Activated naive CD4-positive, alpha-beta T cell treated with anti-CD3 and anti-CD28 coated beads for 36 hours (primary cell): Measurements from ENCODE around the gene AFAP1L2. TPM values are rescaled to one million over a fixed set of nuclear protein-coding genes. Genes with fewer than 3 reads are reported as not detected.

Experiments used
- CTCF ChIA-PET: fragments of 350-600 bp; sonication (Branson Sonifier 250); formaldehyde crosslinking; loops from one replicate; lab custom pipeline; 2021; ENCODE audit warnings: antibody characterized with exemption; lab: Charles Lee
- DNase-seq: peaks from one replicate; pipeline ENCODE4 v3.0.0-alpha.2; 2020
- H3K27ac Mint-ChIP-seq: one replicate; pipeline ENCODE4 v1.8.0; 2021; ENCODE audit warnings: mild to moderate bottlenecking, mixed read lengths
- H3K27me3 Mint-ChIP-seq: one replicate; pipeline ENCODE4 v1.8.0; 2021; ENCODE audit warnings: low read depth, mixed read lengths
- H3K36me3 Mint-ChIP-seq: one replicate; pipeline ENCODE4 v1.8.0; 2021; ENCODE audit warnings: low read depth, mixed read lengths
- H3K4me1 Mint-ChIP-seq: one replicate; pipeline ENCODE4 v1.8.0; 2021; ENCODE audit warnings: low read depth, mixed read lengths
- H3K4me3 Mint-ChIP-seq: one replicate; pipeline ENCODE4 v1.8.0; 2021; ENCODE audit warnings: mild to moderate bottlenecking, moderate library complexity, mixed read lengths
- H3K9me3 Mint-ChIP-seq: one replicate; pipeline ENCODE4 v1.8.0; 2021; ENCODE audit warnings: mixed read lengths
- intact Hi-C: fragments of 100-400 bp; cut with micrococcal nuclease; formaldehyde crosslinking; loops from one replicate; pipeline ENCODE4 v1.15.1; 2023
- total RNA-seq, 2 experiments: library from RNA; stranded (reverse); gene quantifications; one replicate each; pipeline ENCODE4 v1.2.3, GENCODE V29; 2021

Gene AFAP1L2, protein sequence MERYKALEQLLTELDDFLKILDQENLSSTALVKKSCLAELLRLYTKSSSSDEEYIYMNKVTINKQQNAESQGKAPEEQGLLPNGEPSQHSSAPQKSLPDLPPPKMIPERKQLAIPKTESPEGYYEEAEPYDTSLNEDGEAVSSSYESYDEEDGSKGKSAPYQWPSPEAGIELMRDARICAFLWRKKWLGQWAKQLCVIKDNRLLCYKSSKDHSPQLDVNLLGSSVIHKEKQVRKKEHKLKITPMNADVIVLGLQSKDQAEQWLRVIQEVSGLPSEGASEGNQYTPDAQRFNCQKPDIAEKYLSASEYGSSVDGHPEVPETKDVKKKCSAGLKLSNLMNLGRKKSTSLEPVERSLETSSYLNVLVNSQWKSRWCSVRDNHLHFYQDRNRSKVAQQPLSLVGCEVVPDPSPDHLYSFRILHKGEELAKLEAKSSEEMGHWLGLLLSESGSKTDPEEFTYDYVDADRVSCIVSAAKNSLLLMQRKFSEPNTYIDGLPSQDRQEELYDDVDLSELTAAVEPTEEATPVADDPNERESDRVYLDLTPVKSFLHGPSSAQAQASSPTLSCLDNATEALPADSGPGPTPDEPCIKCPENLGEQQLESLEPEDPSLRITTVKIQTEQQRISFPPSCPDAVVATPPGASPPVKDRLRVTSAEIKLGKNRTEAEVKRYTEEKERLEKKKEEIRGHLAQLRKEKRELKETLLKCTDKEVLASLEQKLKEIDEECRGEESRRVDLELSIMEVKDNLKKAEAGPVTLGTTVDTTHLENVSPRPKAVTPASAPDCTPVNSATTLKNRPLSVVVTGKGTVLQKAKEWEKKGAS
- under 1 TPM; 0.86 to 0.98 TPM for total RNA-seq

DNA sequence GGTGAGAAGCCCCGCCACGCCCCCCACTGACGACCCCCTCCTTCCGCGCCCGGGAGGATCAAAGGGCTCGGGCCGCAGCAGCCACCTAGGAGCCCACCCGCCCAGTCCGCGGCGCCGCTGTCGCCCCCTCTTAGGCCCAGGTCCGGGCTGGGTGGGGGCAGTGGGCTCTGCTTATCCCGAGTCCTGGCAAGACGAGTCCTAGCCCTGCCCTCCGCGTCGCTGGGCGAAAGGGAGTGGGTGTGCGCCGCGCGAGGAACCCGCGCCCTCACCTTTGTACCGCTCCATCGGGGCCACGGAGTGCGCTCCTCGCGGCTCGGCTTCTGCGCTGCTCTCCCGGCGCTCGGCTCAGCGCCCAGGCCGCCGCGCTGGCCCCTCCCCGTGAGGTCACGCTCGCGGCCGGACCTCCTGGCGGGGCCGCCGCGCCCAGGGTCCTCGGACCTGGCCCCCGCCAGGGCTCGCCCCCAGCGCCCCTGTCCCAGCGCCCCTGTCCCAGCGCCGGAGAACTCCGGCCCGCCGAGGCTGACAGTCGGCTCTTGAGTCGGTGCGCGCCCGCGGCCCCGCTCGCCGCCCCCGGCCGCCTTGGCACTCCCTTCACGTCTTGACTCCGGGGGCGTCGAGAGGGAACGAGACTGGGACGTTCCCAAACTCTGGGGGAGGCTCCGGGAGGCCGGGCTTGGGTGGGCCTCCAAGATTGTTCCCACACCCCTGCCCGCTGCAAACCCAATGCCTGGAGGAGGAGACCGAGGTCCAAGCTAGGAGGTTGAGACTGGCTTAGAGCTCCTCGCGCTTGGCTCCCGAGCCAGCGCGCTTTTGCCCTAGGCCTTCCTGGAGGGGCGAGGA lies at the start of gene AFAP1L2:
Gene AFAP1L2 (minus strand): TSS at position 332 of the 840 bp plus-strand sequence. CDS start 47 bp downstream, at position 285.
- Mint-ChIP-seq H3K4me1 (peaks cover 11% of the 10 kb centered on the region), H3K4me3 (peak within 1 kb of the TSS; percentile 37), H3K9me3 (no peaks in the 10 kb centered on the region), H3K27ac (no peak within 1 kb of the TSS), H3K36me3 (no peaks in the 10 kb centered on the region), H3K27me3 (peaks cover 45% of the 10 kb centered on the region)
- intact Hi-C loops = no loop called here
- CTCF ChIA-PET = interaction anchor here (1.5 kb wide), 1 partner anchor 100 kb away, joined by 3 read pairs; no protein-coding TSS in a partner anchor
- DNase-seq = no peak

DNA sequence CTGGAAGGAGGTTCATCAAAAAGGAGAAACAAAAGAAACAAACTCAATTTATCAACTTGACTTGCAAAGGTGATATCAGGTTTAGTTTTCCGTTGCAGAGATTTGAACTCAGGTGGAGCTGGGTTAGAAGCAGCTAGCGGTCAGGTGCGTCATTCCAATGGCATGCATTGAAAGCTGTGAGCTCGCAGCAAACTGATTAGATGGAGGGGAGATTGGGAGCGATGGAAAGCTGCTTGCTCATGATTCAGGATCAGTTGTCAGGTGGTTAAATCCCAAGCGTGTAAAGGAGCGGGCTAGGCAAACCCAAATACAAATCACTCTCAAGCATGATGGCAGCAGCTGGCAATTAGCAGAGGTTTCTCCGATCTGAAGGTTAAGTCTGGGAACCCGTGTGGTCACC lies 49.3 kb upstream of the AFAP1L2 start:
- H3K27ac Mint-ChIP-seq = no peak overlapping the region
- peaks cover 16% of the 10 kb centered on the region for H3K4me1 Mint-ChIP-seq
- peaks cover 18% of the 10 kb centered on the region for H3K36me3 Mint-ChIP-seq
- intact Hi-C loops = no loop called here
- CTCF ChIA-PET = no interaction called here
- no peaks in the 10 kb centered on the region for H3K27me3 Mint-ChIP-seq
- no peak for DNase-seq
- H3K9me3 Mint-ChIP-seq = no peaks in the 10 kb centered on the region
- H3K4me3 Mint-ChIP-seq = no peak overlapping the region

DNA sequence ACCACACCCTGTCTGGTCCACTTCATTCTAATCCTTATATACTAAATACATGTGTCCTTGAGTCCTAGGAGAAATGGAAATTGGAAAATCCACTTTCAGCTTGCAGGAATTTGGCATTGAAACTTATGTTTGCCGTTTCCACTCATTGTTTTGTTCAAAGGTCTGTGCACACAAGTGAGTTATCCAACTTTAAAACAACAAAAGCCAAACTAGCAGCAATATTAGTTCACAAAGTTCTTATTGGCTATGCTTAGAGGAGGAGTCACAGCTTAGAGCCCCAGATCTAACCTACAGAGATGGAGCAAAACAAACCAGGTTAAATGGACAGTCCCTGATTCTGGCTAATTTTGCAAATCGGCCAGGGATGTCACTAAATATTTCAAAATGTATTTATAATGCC lies 44.6 kb upstream of the AFAP1L2 start:
- intact Hi-C loops = no loop called here
- peaks cover 9% of the 10 kb centered on the region for H3K36me3 Mint-ChIP-seq
- no peak overlapping the region for H3K4me3 Mint-ChIP-seq
- no peaks in the 10 kb centered on the region for H3K27me3 Mint-ChIP-seq
- peaks cover 8% of the 10 kb centered on the region for H3K4me1 Mint-ChIP-seq
- no peak overlapping the region for H3K27ac Mint-ChIP-seq
- DNase-seq = no peak
- no peaks in the 10 kb centered on the region for H3K9me3 Mint-ChIP-seq
- CTCF ChIA-PET = interaction anchor here (1.2 to 2.6 kb wide), 2 partner anchors 10 to 145 kb away, joined by 3 to 6 read pairs; no protein-coding TSS in a partner anchor

DNA sequence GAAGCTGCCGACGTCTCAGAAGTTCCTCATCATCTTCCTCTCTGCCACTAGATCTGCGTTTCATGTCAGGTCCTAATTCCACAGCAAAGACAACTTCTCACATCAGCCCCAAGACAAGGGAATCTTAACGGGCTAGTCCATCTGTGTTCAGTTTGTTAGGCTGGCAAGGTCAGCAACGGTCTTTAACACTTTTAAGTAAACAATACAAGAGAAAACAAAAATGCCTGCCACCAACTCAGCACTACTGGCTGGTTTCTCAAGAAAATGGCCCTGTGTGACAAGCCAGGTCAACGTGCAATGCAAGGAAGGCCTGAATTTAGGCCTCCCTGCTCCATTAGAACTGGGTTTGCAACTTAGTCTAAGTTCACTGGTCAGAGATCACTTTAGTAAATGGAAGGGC lies 41.0 kb upstream of the AFAP1L2 start:
- Mint-ChIP-seq H3K27ac (peak overlapping the region; percentile 11), H3K36me3 (peaks cover 23% of the 10 kb centered on the region), H3K4me3 (no peak overlapping the region), H3K4me1 (no peaks in the 10 kb centered on the region), H3K9me3 (no peaks in the 10 kb centered on the region), H3K27me3 (no peaks in the 10 kb centered on the region)
- no peak for DNase-seq
- CTCF ChIA-PET = interaction anchor here (1.8 kb wide), 1 partner anchor 13 kb away, joined by 3 read pairs; no protein-coding TSS in a partner anchor
- intact Hi-C loops = no loop called here

DNA sequence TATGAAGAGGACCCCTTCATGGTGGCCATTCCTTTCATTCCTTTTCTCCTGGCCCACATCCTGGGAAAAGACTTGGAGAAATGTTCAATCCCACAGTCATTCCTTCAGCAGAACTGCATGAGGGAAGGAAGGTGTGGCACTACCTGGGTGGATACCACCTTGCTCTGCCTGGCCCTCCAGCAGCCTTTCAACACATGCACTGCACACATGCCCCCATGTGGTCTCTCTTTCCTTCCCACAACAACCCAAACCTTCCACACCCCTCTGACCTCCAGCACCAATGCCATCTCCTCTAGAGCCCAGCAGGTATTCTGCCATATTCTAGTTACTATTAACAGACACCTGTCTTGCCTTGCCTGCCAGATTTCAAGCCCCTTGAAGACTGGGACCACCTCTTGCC lies 40.5 kb upstream of the AFAP1L2 start:
- CTCF ChIA-PET = no interaction called here
- no peaks in the 10 kb centered on the region for H3K4me1 Mint-ChIP-seq
- no peaks in the 10 kb centered on the region for H3K9me3 Mint-ChIP-seq
- intact Hi-C loops = no loop called here
- H3K27ac Mint-ChIP-seq = no peak overlapping the region
- no peaks in the 10 kb centered on the region for H3K27me3 Mint-ChIP-seq
- peaks cover 27% of the 10 kb centered on the region for H3K36me3 Mint-ChIP-seq
- H3K4me3 Mint-ChIP-seq = no peak overlapping the region
- DNase-seq = no peak

DNA sequence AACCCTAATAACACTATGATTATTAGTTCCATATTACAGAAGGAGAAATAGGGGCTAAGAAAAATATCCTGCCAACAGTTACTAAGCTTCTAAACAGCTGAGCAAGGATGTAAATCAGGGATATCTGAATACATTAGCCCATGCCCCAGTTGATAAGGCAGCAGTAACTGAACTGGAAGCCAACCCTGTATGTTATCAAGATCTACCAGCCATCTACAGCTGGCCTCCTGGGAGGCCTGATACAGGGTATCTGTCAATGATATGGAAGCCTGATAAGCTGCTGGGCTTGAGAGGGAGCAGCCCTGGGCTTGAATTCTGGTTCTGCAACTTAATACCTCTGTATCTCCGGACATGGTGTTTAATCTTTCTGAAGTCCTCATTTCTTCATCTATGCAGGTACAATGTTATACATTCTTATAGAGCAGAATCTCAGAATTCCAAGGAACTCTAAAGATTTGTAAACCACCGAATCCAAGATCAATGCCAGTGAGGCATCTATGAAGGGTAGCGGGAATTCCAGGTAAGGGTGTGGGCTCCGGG lies 37.9 kb upstream of the AFAP1L2 start:
- DNase-seq = no peak
- Mint-ChIP-seq H3K9me3 (no peaks in the 10 kb centered on the region), H3K27me3 (no peaks in the 10 kb centered on the region), H3K4me3 (no peak overlapping the region), H3K36me3 (peaks cover 41% of the 10 kb centered on the region), H3K27ac (no peak overlapping the region), H3K4me1 (no peaks in the 10 kb centered on the region)
- CTCF ChIA-PET = interaction anchor here (0.7 to 1.0 kb wide), 2 partner anchors 99 to 175 kb away, joined by 3 read pairs; no protein-coding TSS in a partner anchor
- intact Hi-C loops = no loop called here

DNA sequence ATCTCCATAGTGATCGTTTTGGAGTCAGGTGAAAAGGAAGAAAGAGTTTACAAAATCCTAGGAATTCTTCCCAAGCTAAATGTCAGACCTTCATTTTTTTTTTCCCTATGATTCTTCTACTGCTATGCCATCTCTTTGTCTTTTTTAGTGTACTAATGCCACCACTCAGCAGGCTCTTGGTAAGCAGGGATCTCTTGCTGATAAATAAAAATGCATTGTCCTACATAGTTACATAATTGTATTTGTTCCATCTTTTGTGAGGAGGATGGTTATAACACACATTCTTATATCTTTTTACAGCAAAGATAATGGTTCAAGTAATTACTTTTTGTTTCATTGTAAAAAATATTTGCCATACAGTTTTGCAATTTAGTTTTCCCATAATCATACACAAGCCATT lies 36.8 kb upstream of the AFAP1L2 start:
- Mint-ChIP-seq H3K27ac (no peak overlapping the region), H3K9me3 (no peaks in the 10 kb centered on the region), H3K36me3 (peaks cover 45% of the 10 kb centered on the region), H3K4me1 (no peaks in the 10 kb centered on the region), H3K4me3 (no peak overlapping the region), H3K27me3 (no peaks in the 10 kb centered on the region)
- CTCF ChIA-PET = interaction anchor here (0.9 to 1.4 kb wide), 3 partner anchors 9 to 137 kb away, joined by 4 to 5 read pairs (median 4); no protein-coding TSS in a partner anchor
- intact Hi-C loops = no loop called here
- no peak for DNase-seq

DNA sequence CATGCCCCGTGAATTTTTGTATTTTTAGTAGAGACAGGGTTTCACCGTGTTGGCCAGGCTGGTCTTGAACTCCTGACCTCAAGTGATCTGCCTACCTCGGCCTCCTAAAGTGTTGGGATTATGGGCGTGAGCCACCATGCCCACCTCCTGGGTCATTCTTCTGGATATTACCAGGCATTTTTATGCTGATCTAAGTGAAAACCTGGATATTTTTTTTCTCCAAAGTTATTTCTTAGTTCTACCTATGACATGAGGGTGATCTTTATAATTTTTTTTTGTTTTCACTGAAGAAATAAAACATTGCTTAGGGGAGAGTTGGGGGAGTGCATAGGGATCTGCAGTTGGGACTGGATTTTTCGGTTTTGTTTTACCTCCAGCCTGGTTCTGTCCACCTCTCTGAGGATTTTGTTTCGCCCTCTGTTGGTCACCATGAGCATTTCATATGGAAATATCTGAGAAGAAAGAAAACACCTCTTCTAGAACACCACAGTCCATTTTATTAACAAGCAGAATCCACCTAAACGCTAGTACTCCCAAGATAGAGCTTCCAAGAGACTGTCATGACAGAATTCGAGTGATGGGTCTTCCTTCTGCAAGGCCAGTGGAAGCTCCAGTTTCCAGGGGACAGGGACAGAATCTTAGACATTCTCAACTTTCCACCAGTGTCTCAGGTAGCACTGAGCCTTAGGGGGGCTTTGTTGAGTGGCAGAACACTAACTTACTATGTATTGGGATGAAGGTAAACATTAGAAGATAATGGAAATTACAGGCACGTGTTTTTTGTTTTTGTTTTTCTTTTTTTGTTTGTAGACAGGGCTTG lies 33.4 kb upstream of the AFAP1L2 start:
- DNase-seq = no peak
- no peak overlapping the region for H3K4me3 Mint-ChIP-seq
- H3K36me3 Mint-ChIP-seq = peaks cover 43% of the 10 kb centered on the region
- no peaks in the 10 kb centered on the region for H3K4me1 Mint-ChIP-seq
- intact Hi-C loops = loop anchor here (1.0 kb wide), 1 partner anchor 133 kb away; no protein-coding TSS in a partner anchor
- no peaks in the 10 kb centered on the region for H3K27me3 Mint-ChIP-seq
- CTCF ChIA-PET = interaction anchor here (0.6 to 2.3 kb wide), 2 partner anchors 134 to 267 kb away, joined by 3 to 15 read pairs; no protein-coding TSS in a partner anchor
- H3K9me3 Mint-ChIP-seq = no peaks in the 10 kb centered on the region
- no peak overlapping the region for H3K27ac Mint-ChIP-seq

DNA sequence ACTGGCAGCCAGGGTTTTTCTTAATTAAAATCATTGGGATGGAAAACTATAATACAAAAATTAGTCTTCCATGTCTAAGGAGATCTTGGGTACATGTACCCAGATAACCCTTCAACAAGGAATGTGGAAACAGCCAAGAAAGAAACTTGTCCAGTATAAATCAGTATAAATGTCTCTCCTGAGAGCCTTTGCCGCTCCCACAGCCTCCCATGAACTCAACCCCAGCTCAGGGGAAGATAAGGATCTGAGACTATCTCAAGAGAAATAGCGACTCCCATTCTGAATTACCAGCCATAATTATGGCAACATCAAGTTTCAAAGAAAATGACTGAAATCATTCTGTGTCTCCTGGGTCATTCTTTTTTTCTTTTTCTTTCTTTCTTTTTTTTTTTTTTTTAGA lies 32.6 kb upstream of the AFAP1L2 start:
- peaks cover 44% of the 10 kb centered on the region for H3K36me3 Mint-ChIP-seq
- no peaks in the 10 kb centered on the region for H3K27me3 Mint-ChIP-seq
- intact Hi-C loops = loop anchor here (1.0 kb wide), 1 partner anchor 133 kb away; no protein-coding TSS in a partner anchor
- no peaks in the 10 kb centered on the region for H3K4me1 Mint-ChIP-seq
- no peak overlapping the region for H3K4me3 Mint-ChIP-seq
- no peak overlapping the region for H3K27ac Mint-ChIP-seq
- DNase-seq = no peak
- CTCF ChIA-PET = interaction anchor here (0.6 to 2.3 kb wide), 2 partner anchors 133 to 267 kb away, joined by 3 to 15 read pairs; no protein-coding TSS in a partner anchor
- no peaks in the 10 kb centered on the region for H3K9me3 Mint-ChIP-seq

DNA sequence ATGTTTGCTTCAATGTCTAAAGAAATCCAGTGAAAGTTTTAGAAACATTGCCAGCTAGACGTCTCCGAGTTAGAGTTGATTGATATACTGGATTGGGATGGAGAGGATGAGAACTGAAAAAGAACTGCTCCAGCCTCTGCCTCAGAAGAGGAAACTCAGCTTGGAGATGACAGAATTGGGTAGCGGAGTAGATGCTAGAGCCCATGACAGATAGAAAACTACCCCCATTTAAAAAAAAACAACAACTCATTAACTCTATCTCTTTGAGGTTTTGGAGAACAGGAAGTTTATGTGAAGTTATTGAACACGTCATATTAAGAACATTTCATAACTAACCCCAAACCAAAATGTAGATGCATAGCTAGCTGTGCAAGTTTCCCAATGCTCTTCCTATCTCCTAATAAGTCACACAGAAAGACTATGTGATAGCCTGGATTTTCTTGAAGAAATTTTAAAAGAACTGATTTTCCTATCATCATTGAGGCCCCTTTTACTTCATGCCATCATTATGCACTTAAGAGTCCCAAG lies 28.3 kb upstream of the AFAP1L2 start:
- Mint-ChIP-seq H3K4me3 (no peak overlapping the region), H3K4me1 (peaks cover 2% of the 10 kb centered on the region), H3K27me3 (no peaks in the 10 kb centered on the region), H3K9me3 (no peaks in the 10 kb centered on the region), H3K27ac (no peak overlapping the region), H3K36me3 (peaks cover 33% of the 10 kb centered on the region)
- DNase-seq = no peak
- CTCF ChIA-PET = interaction anchor here (2.1 kb wide), 1 partner anchor 129 kb away, joined by 11 read pairs; no protein-coding TSS in a partner anchor
- intact Hi-C loops = no loop called here
